Measurements from ENCODE around the gene LAG3. TPM values are rescaled to one million over a fixed set of nuclear protein-coding genes. Genes with fewer than 3 reads are reported as not detected.

Gene LAG3
- polyA plus RNA-seq, 2 of the 4 experiments (the other 2 are of a cell fraction), result 0.66 to 1.7 TPM

DNA sequence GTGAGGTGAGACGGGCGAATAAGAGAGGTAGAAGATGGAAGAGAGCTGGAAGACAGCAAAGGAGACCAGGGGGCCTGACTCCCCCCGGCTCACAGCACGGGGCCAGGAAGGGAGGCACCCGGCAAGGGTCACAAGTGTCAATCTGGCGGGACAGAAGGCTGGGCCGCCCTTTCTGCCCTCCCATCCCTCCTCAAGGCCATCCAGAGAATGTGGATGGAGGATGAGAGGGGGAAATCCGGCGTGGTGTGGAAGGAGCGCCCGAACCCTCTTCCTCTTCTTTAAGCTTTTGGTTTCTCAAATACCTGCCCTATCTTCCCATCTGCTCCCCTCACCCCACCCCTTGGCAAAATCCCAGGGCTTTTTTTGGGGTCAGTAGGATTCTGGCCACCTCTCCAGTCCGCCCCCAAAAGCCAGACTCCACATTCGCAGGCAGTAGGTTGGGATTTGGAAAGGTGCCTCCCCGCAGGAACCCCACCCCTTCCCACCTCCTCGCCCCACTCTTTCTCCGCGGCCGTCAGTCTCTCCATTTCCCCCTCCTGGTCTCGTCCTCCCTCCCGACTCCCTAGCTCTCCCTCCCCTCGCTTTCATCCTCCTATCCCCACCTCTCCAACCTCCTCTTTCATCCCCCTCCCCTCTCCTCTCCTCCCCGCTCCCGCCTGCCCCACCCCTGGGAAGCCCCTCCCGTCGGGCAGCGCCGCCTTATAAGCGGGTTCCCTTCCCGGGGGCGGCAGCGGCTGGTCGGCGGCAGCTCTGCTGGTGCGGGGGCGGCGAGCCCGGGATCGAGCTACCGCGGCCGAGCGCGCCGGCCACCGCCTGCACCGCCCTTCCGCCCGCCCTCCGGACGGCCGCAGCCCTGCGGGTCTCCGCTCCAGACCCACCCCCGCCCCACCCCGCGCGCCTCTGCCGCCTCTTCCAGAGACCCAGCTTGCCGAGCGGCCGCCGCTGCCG, 6.4 kb upstream of the LAG3 start, which contains the start of gene PTMS (continued):
- peak; percentile 71 for TF ChIP-seq GATA3 (IDR thresholded peaks at IDR 0.05; ENCODE audit: borderline replicate concordance)
- TF ChIP-seq PHF8 (IDR thresholded peaks at IDR 0.05; ENCODE audit: borderline replicate concordance, low read depth), result peak; percentile 34; the same call in 1 of the 2 replicates
- no peak for TF ChIP-seq SMC3 (IDR thresholded peaks at IDR 0.05)
- TF ChIP-seq MAZ (IDR thresholded peaks at IDR 0.05; ENCODE audit: borderline replicate concordance, low read depth, low read length), result peak; percentile 85
- no peak for TF ChIP-seq NFE2L2 (conservative IDR thresholded peaks at IDR 0.05; ENCODE audit: low read length)
- no peak for TF ChIP-seq SREBF2 (IDR thresholded peaks at IDR 0.05)
- no peak for TF ChIP-seq CBX8 (IDR thresholded peaks at IDR 0.05)
- TF ChIP-seq RARB (CRISPR knock-in tag; IDR thresholded peaks at IDR 0.05), result no peak
- TF ChIP-seq HOXB13 (CRISPR knock-in tag; IDR thresholded peaks at IDR 0.05; ENCODE audit: low read depth), result no peak
- TF ChIP-seq, protein P1, sequence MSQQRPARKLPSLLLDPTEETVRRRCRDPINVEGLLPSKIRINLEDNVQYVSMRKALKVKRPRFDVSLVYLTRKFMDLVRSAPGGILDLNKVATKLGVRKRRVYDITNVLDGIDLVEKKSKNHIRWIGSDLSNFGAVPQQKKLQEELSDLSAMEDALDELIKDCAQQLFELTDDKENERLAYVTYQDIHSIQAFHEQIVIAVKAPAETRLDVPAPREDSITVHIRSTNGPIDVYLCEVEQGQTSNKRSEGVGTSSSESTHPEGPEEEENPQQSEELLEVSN (IDR thresholded peaks at IDR 0.05; ENCODE audit: borderline replicate concordance, low read depth), result no peak
- no peak for TF ChIP-seq NR3C1 (IDR thresholded peaks at IDR 0.05)
- TF ChIP-seq TFCP2L1 (CRISPR knock-in tag; IDR thresholded peaks at IDR 0.05), result no peak
- TF ChIP-seq BHLHE40 (IDR thresholded peaks at IDR 0.05; ENCODE audit: low read depth, low read length), result no peak

DNA sequence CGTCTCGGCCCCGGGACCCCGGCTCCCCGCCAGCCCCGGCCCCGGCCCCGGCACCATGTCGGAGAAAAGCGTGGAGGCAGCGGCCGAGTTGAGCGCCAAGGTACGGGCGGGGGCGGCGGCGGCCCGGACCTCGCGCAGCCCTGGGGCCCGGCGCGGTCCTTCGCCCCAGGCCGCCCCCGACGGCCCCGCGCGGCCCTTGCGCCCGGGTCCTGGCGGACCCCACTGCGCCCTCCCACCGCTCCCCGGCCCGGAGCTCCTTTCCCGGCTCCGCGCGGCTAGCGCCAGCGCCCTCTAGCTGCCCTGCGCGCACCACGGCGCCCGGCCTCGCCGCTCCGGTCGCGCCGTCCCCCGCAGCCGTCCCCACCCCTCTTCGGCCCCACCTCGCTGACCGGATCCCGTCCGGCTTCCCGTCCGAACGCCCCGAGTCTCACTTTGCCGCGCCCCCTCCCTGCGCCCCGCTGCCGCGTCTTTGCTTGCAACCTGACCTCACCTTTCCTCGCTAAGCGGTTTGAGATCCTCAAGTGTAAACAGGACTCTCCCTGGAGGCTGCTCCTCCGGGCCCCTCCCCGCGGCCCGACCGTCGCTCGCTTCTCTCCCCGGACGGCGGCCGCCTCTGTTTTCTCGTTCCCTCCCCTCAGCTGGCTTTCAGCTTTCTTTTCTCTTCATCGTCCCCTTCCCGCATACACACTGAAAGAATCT, 5.5 kb upstream of the LAG3 start:
- peak; percentile 68 for DNase-seq (ENCODE audit: low read depth in 1 of 2, low spot score in 1 of 2)
- FAIRE-seq, result no peak

More for the DNA sequence above, 5.5 kb upstream of the LAG3 start:
- Histone ChIP-seq H3K4me2 (peak overlapping the region; percentile 86), H3K4me3 (peak overlapping the region; percentile 97), H3K4me1 (peaks cover 64% of the 10 kb centered on the region), H3K27ac (peak overlapping the region; percentile 94 to 99), H3K9me3 (no peaks in the 10 kb centered on the region)
- POLR2A ChIA-PET, result interaction anchor here (0.6 to 5.1 kb wide), 12 partner anchors 8 to 139 kb away, joined by 3 to 118 read pairs (median 11); partner anchors contain the start of genes CDCA3, COPS7A, MLF2 and TPI1
- TF ChIP-seq SMC3 (IDR thresholded peaks at IDR 0.05) (peak; percentile 50; the same call in 2 of the 3 replicates), MAZ (IDR thresholded peaks at IDR 0.05; ENCODE audit: borderline replicate concordance, low read depth, low read length) (peak; percentile 68; the same call in 1 of the 2 replicates), RCOR1 (IDR thresholded peaks at IDR 0.05; ENCODE audit: low read depth, low read length) (no peak), MYC (IDR thresholded peaks at IDR 0.05; ENCODE audit: borderline replicate concordance, low read length) (peak; percentile 26; the same call in 1 of the 2 replicates), RAD21 (conservative IDR thresholded peaks at IDR 0.05 in 1 of 2, IDR thresholded peaks at IDR 0.05 in 1 of 2) (peak; percentile 5 to 46; a peak in 3 of 5 replicates)
- TF ChIP-seq, protein P2, sequence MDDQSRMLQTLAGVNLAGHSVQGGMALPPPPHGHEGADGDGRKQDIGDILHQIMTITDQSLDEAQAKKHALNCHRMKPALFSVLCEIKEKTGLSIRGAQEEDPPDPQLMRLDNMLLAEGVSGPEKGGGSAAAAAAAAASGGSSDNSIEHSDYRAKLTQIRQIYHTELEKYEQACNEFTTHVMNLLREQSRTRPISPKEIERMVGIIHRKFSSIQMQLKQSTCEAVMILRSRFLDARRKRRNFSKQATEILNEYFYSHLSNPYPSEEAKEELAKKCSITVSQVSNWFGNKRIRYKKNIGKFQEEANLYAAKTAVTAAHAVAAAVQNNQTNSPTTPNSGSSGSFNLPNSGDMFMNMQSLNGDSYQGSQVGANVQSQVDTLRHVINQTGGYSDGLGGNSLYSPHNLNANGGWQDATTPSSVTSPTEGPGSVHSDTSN (IDR thresholded peaks at IDR 0.05), result no peak
- TF ChIP-seq, protein P3, sequence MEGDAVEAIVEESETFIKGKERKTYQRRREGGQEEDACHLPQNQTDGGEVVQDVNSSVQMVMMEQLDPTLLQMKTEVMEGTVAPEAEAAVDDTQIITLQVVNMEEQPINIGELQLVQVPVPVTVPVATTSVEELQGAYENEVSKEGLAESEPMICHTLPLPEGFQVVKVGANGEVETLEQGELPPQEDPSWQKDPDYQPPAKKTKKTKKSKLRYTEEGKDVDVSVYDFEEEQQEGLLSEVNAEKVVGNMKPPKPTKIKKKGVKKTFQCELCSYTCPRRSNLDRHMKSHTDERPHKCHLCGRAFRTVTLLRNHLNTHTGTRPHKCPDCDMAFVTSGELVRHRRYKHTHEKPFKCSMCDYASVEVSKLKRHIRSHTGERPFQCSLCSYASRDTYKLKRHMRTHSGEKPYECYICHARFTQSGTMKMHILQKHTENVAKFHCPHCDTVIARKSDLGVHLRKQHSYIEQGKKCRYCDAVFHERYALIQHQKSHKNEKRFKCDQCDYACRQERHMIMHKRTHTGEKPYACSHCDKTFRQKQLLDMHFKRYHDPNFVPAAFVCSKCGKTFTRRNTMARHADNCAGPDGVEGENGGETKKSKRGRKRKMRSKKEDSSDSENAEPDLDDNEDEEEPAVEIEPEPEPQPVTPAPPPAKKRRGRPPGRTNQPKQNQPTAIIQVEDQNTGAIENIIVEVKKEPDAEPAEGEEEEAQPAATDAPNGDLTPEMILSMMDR (IDR thresholded peaks at IDR 0.05), result peak; percentile 80
- under 1% methylated on average over 46 of the region's 88 CpGs for WGBS (ENCODE audit: missing lambda C conversion rate)
- CTCF ChIA-PET, result interaction anchor here (0.6 to 26.0 kb wide), 31 partner anchors 8 to 228 kb away, joined by 3 to 670 read pairs (median 5); partner anchors contain the start of genes CD4, CDCA3, COPS7A and MLF2
- ATAC-seq, result peak; percentile 31
